ENCODE data around the gene DEPDC5.

DNA sequence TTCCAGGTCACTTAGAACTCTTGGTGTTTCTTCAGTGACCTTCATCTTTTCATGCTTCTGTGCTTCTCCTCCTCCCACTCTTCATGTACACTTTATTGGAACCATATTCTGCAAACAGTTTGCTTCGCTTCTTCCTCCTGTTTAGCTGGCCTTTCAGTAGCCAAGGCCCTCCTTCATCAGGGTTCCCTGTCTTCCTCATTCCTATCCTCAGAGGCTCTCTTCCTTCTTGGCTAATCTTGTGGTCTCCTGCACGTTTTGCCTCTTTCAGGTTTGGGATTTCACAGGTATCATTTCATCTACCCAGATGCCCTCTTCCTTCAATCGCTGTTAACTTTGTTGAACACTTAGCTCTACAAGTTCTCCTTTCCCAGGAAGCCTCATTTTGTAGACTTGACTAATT is 66.8 kb downstream of the DEPDC5 start:
- TF ChIP-seq POLR2A (IDR thresholded peaks at IDR 0.05) = no peak
- TF ChIP-seq, protein P1, sequence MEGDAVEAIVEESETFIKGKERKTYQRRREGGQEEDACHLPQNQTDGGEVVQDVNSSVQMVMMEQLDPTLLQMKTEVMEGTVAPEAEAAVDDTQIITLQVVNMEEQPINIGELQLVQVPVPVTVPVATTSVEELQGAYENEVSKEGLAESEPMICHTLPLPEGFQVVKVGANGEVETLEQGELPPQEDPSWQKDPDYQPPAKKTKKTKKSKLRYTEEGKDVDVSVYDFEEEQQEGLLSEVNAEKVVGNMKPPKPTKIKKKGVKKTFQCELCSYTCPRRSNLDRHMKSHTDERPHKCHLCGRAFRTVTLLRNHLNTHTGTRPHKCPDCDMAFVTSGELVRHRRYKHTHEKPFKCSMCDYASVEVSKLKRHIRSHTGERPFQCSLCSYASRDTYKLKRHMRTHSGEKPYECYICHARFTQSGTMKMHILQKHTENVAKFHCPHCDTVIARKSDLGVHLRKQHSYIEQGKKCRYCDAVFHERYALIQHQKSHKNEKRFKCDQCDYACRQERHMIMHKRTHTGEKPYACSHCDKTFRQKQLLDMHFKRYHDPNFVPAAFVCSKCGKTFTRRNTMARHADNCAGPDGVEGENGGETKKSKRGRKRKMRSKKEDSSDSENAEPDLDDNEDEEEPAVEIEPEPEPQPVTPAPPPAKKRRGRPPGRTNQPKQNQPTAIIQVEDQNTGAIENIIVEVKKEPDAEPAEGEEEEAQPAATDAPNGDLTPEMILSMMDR (IDR thresholded peaks at IDR 0.05) = no peak
